ENCODE data around the gene IFNAR2.

DNA sequence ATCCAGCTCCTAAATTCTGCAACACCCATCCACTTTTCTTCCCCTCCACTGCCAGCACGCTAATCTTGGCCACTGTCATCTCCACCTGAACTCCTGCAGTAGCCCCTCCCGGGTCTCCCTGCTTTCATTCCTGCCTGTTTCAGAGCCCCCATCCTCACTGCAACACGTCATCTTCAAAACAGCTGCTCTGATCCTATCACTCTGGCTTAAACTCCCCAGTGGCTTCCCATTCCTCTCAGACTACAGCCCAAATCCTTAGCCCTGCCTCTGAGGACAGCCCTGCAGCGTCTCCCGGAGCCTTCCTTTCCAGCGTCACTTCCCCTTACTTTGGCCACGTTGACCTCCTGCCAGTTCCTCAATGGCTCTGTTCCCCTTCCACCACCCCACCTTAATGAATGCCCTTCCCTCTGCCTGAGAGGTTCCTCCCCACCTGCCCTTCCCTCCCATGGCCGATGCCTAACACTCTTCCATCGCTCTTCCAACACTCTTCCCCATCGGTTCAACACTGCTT is 22.9 kb upstream of the IFNAR2 start:
- TF ChIP-seq EP300 (IDR thresholded peaks at IDR 0.05) (no peak), POLR2AphosphoS5 (IDR thresholded peaks at IDR 0.05) (no peak)
- TF ChIP-seq, protein P1, sequence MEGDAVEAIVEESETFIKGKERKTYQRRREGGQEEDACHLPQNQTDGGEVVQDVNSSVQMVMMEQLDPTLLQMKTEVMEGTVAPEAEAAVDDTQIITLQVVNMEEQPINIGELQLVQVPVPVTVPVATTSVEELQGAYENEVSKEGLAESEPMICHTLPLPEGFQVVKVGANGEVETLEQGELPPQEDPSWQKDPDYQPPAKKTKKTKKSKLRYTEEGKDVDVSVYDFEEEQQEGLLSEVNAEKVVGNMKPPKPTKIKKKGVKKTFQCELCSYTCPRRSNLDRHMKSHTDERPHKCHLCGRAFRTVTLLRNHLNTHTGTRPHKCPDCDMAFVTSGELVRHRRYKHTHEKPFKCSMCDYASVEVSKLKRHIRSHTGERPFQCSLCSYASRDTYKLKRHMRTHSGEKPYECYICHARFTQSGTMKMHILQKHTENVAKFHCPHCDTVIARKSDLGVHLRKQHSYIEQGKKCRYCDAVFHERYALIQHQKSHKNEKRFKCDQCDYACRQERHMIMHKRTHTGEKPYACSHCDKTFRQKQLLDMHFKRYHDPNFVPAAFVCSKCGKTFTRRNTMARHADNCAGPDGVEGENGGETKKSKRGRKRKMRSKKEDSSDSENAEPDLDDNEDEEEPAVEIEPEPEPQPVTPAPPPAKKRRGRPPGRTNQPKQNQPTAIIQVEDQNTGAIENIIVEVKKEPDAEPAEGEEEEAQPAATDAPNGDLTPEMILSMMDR (IDR thresholded peaks at IDR 0.05): no peak
